C1 segment of cervical spinal cord (tissue), 14 donors: ENCODE measurements around the gene MRPL48.

ENCODE experiments used
- DNase-seq, 14 donors: peaks; one replicate each; lab custom pipeline; 2025; lab: John Stamatoyannopoulos, UW

The MRPL48 gene

DNA sequence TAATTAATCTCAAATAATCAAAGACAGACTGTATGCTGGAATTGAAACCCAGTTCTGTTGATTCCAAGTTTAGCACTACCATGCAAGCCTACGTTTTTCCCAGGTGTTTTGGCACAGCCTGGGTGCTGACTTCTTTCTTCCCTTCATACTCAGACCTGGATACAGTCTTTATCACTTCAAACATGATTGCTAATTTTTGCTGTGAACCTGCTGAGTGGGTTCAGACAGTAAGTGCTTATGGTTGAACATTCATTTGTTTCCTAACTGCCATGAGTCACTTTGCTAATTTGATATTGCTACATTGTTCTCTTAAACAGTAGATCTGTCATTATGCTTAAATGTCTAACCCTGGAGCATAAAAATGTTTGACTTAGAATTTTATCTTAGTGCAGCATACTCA, 101.3 kb downstream of the MRPL48 start:
- DNase-seq, result no peak

DNA sequence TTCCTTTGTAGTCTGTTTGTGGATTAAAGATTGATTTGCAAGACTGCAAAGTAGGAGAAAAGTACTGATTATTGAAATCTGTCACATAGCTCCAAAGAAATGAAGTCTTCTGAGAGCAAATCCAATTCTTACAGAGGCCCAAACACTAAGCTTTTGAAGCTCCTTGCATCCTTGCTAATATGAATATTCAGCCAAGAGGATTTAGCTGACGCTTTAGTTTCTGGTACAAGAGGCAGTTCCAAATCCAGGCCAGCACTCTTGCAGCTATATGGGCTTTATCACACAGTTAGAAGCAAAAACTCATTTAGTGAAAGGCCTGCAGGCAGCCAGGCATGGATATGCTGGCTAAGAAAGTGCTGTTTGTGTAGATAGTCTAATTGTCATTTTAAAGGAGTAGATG, 101.9 kb downstream of the MRPL48 start:
- no peak for DNase-seq

GRCh38 chr11:73893041-73893440, 105.4 kb downstream of the MRPL48 start:
- DNase-seq, result no peak

GRCh38 chr11:73894725-73895335, 107.2 kb downstream of the MRPL48 start:
- no peak for DNase-seq

DNA sequence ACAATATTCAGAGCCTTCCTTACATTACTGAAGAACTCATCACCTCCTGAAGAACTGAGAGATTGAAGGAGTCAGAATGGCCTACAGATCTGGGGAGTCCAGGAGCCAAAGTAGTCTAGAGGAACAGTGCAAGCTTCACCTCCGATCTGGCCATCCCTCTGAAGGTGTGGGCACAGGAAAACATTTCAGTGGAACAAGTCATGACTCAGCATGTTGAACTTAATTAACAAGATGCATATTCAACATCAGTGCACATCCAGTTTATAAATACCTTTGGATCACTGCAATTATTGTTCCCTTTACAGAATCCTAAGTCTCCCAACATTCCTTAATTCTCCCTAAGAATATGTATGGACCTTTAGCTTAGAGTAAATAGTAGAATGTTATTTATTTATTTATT, 114.6 kb downstream of the MRPL48 start:
- no peak for DNase-seq

GRCh38 chr11:73907191-73907590, 119.5 kb downstream of the MRPL48 start:
- no peak for DNase-seq

DNA sequence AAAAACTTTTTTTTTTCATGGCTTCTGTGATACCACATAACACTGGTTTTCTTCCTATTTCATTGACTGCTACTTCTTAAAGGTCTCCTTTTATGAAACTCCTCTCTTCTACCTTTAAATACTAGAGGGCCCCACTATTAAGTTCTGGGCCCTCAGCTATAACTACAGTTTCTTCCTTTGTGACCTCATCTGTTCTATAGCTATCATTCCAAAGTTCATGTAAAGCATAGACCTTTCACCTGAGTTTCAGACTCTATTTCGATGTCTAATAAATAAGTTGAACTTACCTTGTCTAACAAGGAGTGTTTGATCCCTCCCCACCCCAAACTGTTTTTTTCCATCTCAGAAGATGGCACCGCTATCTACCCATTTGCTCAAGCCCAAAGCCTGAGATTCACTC, 124.4 kb downstream of the MRPL48 start:
- no peak for DNase-seq

GRCh38 chr11:73913472-73913871, 125.8 kb downstream of the MRPL48 start:
- DNase-seq, result no peak

DNA sequence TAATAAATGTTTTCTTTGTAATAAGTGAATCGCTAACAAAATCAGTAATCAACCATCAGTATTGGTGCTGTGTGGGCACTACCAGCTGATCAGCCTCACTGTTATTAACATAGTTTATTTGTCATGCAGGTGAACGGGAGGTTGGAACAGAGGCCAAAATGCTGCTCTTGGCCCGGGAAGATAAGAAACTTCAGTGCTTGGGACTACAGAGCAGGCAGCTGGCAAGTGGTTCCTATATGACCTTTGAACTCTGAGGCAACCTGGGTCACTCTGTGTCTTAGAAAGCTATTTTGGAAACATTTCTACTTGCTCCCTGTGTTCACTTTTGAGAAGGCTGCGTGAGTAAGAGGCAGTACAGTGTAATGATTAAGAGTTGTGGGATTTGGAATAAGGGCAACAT, 126.6 kb downstream of the MRPL48 start:
- DNase-seq, result no peak
